Testis (tissue), 3 donors: ENCODE results near the gene ITPR2. TPM values are rescaled to one million over a fixed set of nuclear protein-coding genes. Genes with fewer than 3 reads are reported as not detected.
"Not testable (repeated sequence)": the region's sequence is repeated elsewhere in the genome, so short reads cannot be mapped to it uniquely, and the experiment has no call there.

Experiments
- DNase-seq: peaks from one replicate; pipeline ENCODE4 v3.0.0-alpha.2; 2019
- H3K27ac ChIP-seq, 2 donors: fragments of 200-600 bp; sonication (generic); one replicate each; pipeline ENCODE4 v1.5.1; 2019
- H3K27me3 ChIP-seq: fragments of 200-600 bp; sonication (generic); one replicate; pipeline ENCODE4 v1.5.1; 2019
- H3K36me3 ChIP-seq: fragments of 200-600 bp; sonication (generic); one replicate; pipeline ENCODE4 v1.5.1; 2017; ENCODE audit warnings: low read depth; ENCODE audit errors: missing control alignments
- H3K4me1 ChIP-seq: fragments of 200-600 bp; sonication (generic); one replicate; pipeline ENCODE4 v1.5.1; 2019
- H3K4me3 ChIP-seq, 2 donors: fragments of 200-600 bp; sonication (generic); one replicate each; pipeline ENCODE4 v1.5.1; 2017 to 2019
- H3K9me3 ChIP-seq: fragments of 200-600 bp; sonication (generic); one replicate; pipeline ENCODE4 v1.5.1; 2017
- POLR2A ChIP-seq: fragments of 450-650 bp; IDR thresholded peaks from one replicate; pipeline ENCODE4 v1.6.1; 2017; ENCODE audit warnings: antibody characterized with exemption, mild to moderate bottlenecking, moderate library complexity
- WGBS, 2 donors: methylation state at CpG; one replicate each; pipeline ENCODE4 v1.1.5; 2018; 5-methylcytosine and 5-hydroxymethylcytosine counted together
- intact Hi-C: fragments of 100-400 bp; cut with DNase I; formaldehyde crosslinking; loops from one replicate; pipeline ENCODE4 v1.15.1; 2023; ENCODE audit warnings: low total_unique reads
- polyA plus RNA-seq: library from polyadenylated mRNA; stranded (reverse); fragments of 350-450 nt; fragmentation: Illumina TruSeq; extraction: RNeasy Lipid Tissue Mini Kit (QIAGEN cat#74804); gene quantifications from one replicate; pipeline ENCODE4 v1.2.3, GENCODE V29; 2014; ENCODE audit warnings: low read depth, low replicate concordance; ENCODE audit not compliant: insufficient read depth
- total RNA-seq, 2 donors: library from RNA; depleted of rRNA; stranded (reverse); fragments of >200 nt; gene quantifications; one replicate each; pipeline ENCODE4 v1.2.3, GENCODE V29; 2016
- TF ChIP-seq, protein P1 (sequence below), 3 experiments: fragments of 450-650 bp in 2 of 3; fragments of 200-600 bp in 1 of 3; sonication (generic) in 1 of 3; IDR thresholded peaks; one replicate each; pipeline ENCODE4 v1.5.1; 2016 to 2019; ENCODE audit warnings: antibody characterized with exemption in 3 of 3, mild to moderate bottlenecking in 2 of 3, moderate library complexity in 1 of 3

Gene ITPR2
- total and polyA plus RNA-seq, 3 donors from 2014 or later, result 4.9 to 60.6 (median 56.9) TPM

DNA sequence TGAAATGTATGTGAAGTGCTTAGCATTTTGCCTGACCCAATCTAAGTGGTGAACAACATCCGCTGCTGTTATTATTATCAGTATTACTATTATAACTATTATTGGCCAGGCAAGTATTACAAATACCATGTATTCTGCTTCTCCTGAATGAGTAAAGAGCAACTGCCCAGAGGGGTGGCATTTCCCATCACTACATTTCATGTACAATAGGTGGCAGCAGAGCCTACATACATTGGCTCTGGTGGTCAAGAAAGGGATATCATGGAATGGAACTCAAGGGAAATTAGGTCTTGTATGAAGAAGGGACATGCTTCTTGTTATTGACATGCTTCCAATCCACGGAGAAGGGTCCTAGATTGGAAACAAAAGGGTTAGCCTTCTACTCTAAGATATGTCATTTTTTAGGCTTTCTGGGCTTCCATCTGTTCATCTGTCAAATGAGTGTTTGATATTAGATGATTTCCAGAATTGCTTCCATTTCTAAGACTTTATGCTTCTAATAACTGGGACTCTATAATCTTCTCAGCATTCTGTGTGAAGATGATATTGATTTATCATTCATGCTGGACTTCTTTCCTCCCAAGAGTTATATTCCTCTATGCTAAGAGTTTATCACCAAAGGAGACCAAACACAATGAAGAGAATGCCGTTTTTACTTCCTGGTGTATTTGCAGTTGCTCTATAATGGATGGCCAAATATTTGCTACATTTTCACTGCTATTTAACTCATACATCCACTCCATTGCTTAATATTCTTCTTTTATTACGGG lies 398.5 kb downstream of the ITPR2 start:
- WGBS, 2 donors, result 85 to 87% methylated on average over 4 of the region's 4 CpGs
- DNase-seq, result peak; percentile 37
- H3K27ac ChIP-seq, result no peak overlapping the region
- no peaks in the 10 kb centered on the region for H3K27me3 ChIP-seq
- intact Hi-C loops, result no loop called here
- H3K9me3 ChIP-seq, result no peaks in the 10 kb centered on the region
- no peak overlapping the region for H3K4me3 ChIP-seq
- H3K4me1 ChIP-seq, result no peaks in the 10 kb centered on the region
- TF ChIP-seq, protein P1, sequence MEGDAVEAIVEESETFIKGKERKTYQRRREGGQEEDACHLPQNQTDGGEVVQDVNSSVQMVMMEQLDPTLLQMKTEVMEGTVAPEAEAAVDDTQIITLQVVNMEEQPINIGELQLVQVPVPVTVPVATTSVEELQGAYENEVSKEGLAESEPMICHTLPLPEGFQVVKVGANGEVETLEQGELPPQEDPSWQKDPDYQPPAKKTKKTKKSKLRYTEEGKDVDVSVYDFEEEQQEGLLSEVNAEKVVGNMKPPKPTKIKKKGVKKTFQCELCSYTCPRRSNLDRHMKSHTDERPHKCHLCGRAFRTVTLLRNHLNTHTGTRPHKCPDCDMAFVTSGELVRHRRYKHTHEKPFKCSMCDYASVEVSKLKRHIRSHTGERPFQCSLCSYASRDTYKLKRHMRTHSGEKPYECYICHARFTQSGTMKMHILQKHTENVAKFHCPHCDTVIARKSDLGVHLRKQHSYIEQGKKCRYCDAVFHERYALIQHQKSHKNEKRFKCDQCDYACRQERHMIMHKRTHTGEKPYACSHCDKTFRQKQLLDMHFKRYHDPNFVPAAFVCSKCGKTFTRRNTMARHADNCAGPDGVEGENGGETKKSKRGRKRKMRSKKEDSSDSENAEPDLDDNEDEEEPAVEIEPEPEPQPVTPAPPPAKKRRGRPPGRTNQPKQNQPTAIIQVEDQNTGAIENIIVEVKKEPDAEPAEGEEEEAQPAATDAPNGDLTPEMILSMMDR (IDR thresholded peaks at IDR 0.05), result peak; percentile 47 to 74 (median 58)
- TF ChIP-seq POLR2A, result no peak
- H3K36me3 ChIP-seq, result no peaks in the 10 kb centered on the region

DNA sequence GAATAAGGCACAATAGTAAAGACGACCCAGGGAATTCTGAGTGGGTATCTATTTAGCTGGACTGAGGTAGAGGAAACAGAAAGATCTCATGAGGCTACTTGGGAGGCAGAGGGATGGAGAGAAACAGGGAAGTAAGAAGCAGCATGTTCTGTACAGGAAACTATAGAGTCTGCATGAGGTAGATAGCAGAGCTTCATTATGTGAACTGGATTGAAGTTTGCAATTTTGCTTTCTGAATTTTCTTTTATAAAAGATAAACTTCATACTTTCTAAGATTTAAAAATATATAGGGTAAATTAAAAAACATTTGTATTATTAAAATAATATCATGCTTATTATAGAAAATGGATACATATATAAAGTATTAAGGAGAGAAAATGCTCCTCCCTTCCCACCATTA lies 399.3 kb downstream of the ITPR2 start:
- H3K9me3 ChIP-seq, intact Hi-C loops, H3K36me3 ChIP-seq, H3K27me3 ChIP-seq, H3K4me1 ChIP-seq, H3K4me3 ChIP-seq, DNase-seq, H3K27ac ChIP-seq: not testable (repeated sequence)
- WGBS, 2 donors, result 85% methylated on average over 1 of the region's 1 CpG

GRCh38 chr12:26431211-26431610 lies 401.8 kb downstream of the ITPR2 start:
- intact Hi-C loops, result no loop called here
- TF ChIP-seq POLR2A, result no peak
- TF ChIP-seq, protein P1 (IDR thresholded peaks at IDR 0.05), result no peak
- DNase-seq, result no peak

GRCh38 chr12:26430596-26430995 lies 402.4 kb downstream of the ITPR2 start:
- H3K4me1 ChIP-seq, DNase-seq, intact Hi-C loops, H3K27ac ChIP-seq, H3K4me3 ChIP-seq, H3K36me3 ChIP-seq, H3K9me3 ChIP-seq, H3K27me3 ChIP-seq: not testable (repeated sequence)

More at GRCh38 chr12:26431211-26431610, 401.8 kb downstream of the ITPR2 start:
- H3K27ac ChIP-seq, result no peak overlapping the region
- H3K36me3 ChIP-seq, result no peaks in the 10 kb centered on the region
- no peaks in the 10 kb centered on the region for H3K9me3 ChIP-seq
- no peak overlapping the region for H3K4me3 ChIP-seq
- H3K4me1 ChIP-seq, result no peaks in the 10 kb centered on the region
- 39 to 42% methylated on average over 3 of the region's 3 CpGs for WGBS, 2 donors
- H3K27me3 ChIP-seq, result no peaks in the 10 kb centered on the region

DNA sequence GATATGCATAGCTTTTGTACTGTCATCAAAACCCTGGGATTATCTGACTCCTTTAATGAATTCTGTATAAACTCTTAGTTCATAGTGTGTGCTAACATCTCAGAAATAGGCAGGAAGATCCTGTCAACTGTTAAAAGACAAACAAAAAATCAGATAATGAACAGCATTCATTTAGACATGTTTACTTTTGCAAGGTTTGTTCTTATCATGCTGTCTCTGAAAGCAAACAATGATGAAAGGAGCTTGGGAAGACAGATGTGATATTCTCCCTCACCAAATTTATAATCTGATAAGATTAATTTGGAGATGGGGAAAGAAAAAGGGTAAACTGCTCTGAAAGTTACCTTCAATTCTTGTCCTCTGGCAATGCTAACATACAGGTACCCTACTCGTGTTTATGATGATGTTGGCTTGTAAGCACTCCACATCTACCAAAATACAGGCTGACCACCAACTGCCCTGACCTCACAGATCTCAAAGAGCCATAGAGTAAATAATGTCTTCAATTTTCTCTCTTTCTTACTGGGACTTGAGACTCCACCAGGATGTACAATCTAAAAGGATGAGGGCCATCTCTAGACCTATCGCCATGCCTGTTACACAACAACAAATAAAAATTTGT lies 403.8 kb downstream of the ITPR2 start:
- WGBS, 2 donors, result 87 to 96% methylated on average over 2 of the region's 2 CpGs

DNA sequence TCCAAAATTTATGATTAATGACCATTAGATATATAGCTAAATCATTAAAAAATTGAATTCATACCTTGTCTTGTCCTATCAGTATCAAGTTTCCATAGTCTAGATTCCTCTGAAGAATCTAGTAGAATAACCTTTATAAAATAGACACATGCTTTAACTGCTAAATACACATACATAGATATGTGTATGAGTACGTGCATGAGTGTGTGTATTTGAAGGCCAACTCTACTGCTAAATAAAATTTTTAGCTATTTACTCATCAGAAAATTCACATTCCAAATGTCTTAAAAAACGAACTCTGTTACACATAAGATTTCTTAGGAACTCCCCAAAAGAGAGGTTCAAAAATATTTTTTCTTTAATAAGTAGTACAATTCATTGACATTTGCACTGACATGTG lies 404.6 kb downstream of the ITPR2 start:
- Histone ChIP-seq H3K9me3 (no peaks in the 10 kb centered on the region), H3K27ac (no peak overlapping the region), H3K27me3 (no peaks in the 10 kb centered on the region), H3K4me1 (no peaks in the 10 kb centered on the region), H3K36me3 (no peaks in the 10 kb centered on the region), H3K4me3 (no peak overlapping the region)
- no peak for TF ChIP-seq POLR2A
- TF ChIP-seq, protein P1 (IDR thresholded peaks at IDR 0.05), result no peak
- no peak for DNase-seq
- intact Hi-C loops, result no loop called here
- 85 to 94% methylated on average over 2 of the region's 2 CpGs for WGBS, 2 donors

More for the DNA sequence above, 403.8 kb downstream of the ITPR2 start:
- no peaks in the 10 kb centered on the region for H3K4me1 ChIP-seq
- H3K36me3 ChIP-seq, result no peaks in the 10 kb centered on the region
- no peak overlapping the region for H3K27ac ChIP-seq
- DNase-seq, result no peak
- no peak overlapping the region for H3K4me3 ChIP-seq
- intact Hi-C loops, result no loop called here
- no peaks in the 10 kb centered on the region for H3K27me3 ChIP-seq
- TF ChIP-seq POLR2A, result no peak
- H3K9me3 ChIP-seq, result no peaks in the 10 kb centered on the region
